ENCODE data around the gene MOB3A. TPM values are rescaled to one million over a fixed set of nuclear protein-coding genes. Genes with fewer than 3 reads are reported as not detected.

Gene MOB3A
- total RNA-seq, 2 donors from 2014 or later = 11.7 to 22.1 TPM

- intact Hi-C loops (cut with DNase I) = no loop called here
- ATAC-seq (no peak), DNase-seq (no peak)
- Histone ChIP-seq H3K27ac (peak overlapping the region in 1 of 4 donors; percentile 12), H3K27me3 (no peaks in the 10 kb centered on the region), H3K4me3 (no peak overlapping the region), H3K9me3 (peaks cover 0 to 4% (median 0%) of the 10 kb centered on the region in 3 donors), H3K4me1 (peaks cover 16% of the 10 kb centered on the region), H3K36me3 (replicated peaks in 1 of 2; ENCODE audit: insufficient read depth in 1 of 2, low read depth in 2 of 2) (no peaks in the 10 kb centered on the region)
- 56 to 69% methylated on average over 9 of the region's 9 CpGs for WGBS, 2 donors
- peak in 2 of 7 experiments; percentile 4 to 14 for TF ChIP-seq CTCF (IDR thresholded peaks at IDR 0.05)
- TF ChIP-seq POLR2A (IDR thresholded peaks at IDR 0.05) = no peak
Measured at GRCh38 chr19:2027361-2027760, 68.8 kb downstream of the MOB3A start.

- Histone ChIP-seq H3K36me3 (replicated peaks in 1 of 2; ENCODE audit: insufficient read depth in 1 of 2, low read depth in 2 of 2) (no peaks in the 10 kb centered on the region), H3K4me1 (peaks cover 10% of the 10 kb centered on the region), H3K4me3 (no peak overlapping the region), H3K27ac (peak overlapping the region in 1 of 4 donors; percentile 12), H3K9me3 (peaks cover 0 to 4% (median 0%) of the 10 kb centered on the region in 3 donors), H3K27me3 (no peaks in the 10 kb centered on the region)
- 74 to 85% methylated on average over 7 to 10 of the region's 10 CpGs for WGBS, 2 donors
- intact Hi-C loops (cut with DNase I) = no loop called here
- DNase-seq (no peak), ATAC-seq (no peak)
- TF ChIP-seq CTCF (IDR thresholded peaks at IDR 0.05) = no peak
- no peak for TF ChIP-seq POLR2A (IDR thresholded peaks at IDR 0.05)
Measured at GRCh38 chr19:2026770-2027169, 69.4 kb downstream of the MOB3A start.

GRCh38 chr19:2022289-2022688 lies 73.8 kb downstream of the MOB3A start:
- 94 to 97% methylated on average over 2 of the region's 2 CpGs for WGBS, 2 donors
- TF ChIP-seq POLR2A (IDR thresholded peaks at IDR 0.05) = no peak
- no peak for TF ChIP-seq CTCF (IDR thresholded peaks at IDR 0.05)
- DNase-seq (no peak), ATAC-seq (no peak)
- Histone ChIP-seq H3K4me3 (no peak overlapping the region), H3K36me3 (replicated peaks in 1 of 2; ENCODE audit: insufficient read depth in 1 of 2, low read depth in 2 of 2) (no peaks in the 10 kb centered on the region), H3K9me3 (peaks cover 0 to 4% (median 0%) of the 10 kb centered on the region in 3 donors), H3K27me3 (no peaks in the 10 kb centered on the region), H3K27ac (no peak overlapping the region), H3K4me1 (no peaks in the 10 kb centered on the region)
- intact Hi-C loops (cut with DNase I) = loop anchor here (5.0 kb wide), 1 partner anchor 50 kb away; no protein-coding TSS in a partner anchor

- ATAC-seq = no peak
- Histone ChIP-seq H3K4me3 (no peak overlapping the region), H3K4me1 (no peaks in the 10 kb centered on the region), H3K36me3 (replicated peaks in 1 of 2; ENCODE audit: insufficient read depth in 1 of 2, low read depth in 2 of 2) (no peaks in the 10 kb centered on the region), H3K27me3 (no peaks in the 10 kb centered on the region), H3K9me3 (peaks cover 0 to 4% (median 0%) of the 10 kb centered on the region in 3 donors), H3K27ac (no peak overlapping the region)
- WGBS, 2 donors = 71 to 72% methylated on average over 4 of the region's 4 CpGs
- intact Hi-C loops (cut with DNase I) = loop anchor here (5.0 kb wide), 1 partner anchor 51 kb away; no protein-coding TSS in a partner anchor
- no peak for DNase-seq
- no peak for TF ChIP-seq POLR2A (IDR thresholded peaks at IDR 0.05)
- TF ChIP-seq CTCF (IDR thresholded peaks at IDR 0.05) = no peak
Measured at GRCh38 chr19:2021453-2022140, 74.5 kb downstream of the MOB3A start.

Small RNAs within 50 kb of the gene (small RNA-seq; reads per million reads assigned to genes)
- gene AC007136.1 = not detected

Other genes starting within 250 kb of the MOB3A start
- gene REXO1, start 247.8 kb downstream of the MOB3A start, total RNA-seq = 10 to 100 TPM; 16.6 to 19.8 TPM
- gene KLF16, start 232.7 kb downstream of the MOB3A start, total RNA-seq = 1 to 10 TPM; 2.3 to 3.6 TPM
- gene ABHD17A, start 210.8 kb downstream of the MOB3A start, total RNA-seq = 100 to 1,000 TPM in 1 of 2 donors, 10 to 100 TPM in 1; 56.8 to 100 TPM
- 10 to 100 TPM; 10.5 to 13.7 TPM for gene ADAT3, start 190.9 kb downstream of the MOB3A start, total RNA-seq
- 10 to 100 TPM; 37.6 to 67.2 TPM for gene SCAMP4, start 190.9 kb downstream of the MOB3A start, total RNA-seq
- gene CSNK1G2, start 155.2 kb downstream of the MOB3A start, total RNA-seq = 10 to 100 TPM; 35.3 to 65.6 TPM
- gene BTBD2, start 80.6 kb downstream of the MOB3A start, total RNA-seq = 10 to 100 TPM; 42.3 to 44.8 TPM
- gene MKNK2, start 45.1 kb downstream of the MOB3A start, total RNA-seq = 100 to 1,000 TPM; 180 to 273 TPM
- 1 to 10 TPM; 3.4 to 4.0 TPM for gene IZUMO4, start 589 bp upstream of the MOB3A start, total RNA-seq
- gene AP3D1, start 55.2 kb upstream of the MOB3A start, total RNA-seq = 100 to 1,000 TPM in 1 of 2 donors, 10 to 100 TPM in 1; 77.0 to 124 TPM
- gene DOT1L, start 67.6 kb upstream of the MOB3A start, total RNA-seq = 10 to 100 TPM; 10.1 to 44.5 TPM
- 10 to 100 TPM; 47.5 to 89.0 TPM for gene PLEKHJ1, start 140.0 kb upstream of the MOB3A start, total RNA-seq
- 10 to 100 TPM; 15.5 to 30.1 TPM for gene SF3A2, start 140.5 kb upstream of the MOB3A start, total RNA-seq
- gene AMH, start 153.0 kb upstream of the MOB3A start, total RNA-seq = 10 to 100 TPM in 1 of 2 donors, under 1 TPM in 1; 0.99 to 11.7 TPM
- gene JSRP1, start 160.1 kb upstream of the MOB3A start, total RNA-seq = not detected
- under 1 TPM; 0.66 to 0.78 TPM for gene PEAK3, start 185.8 kb upstream of the MOB3A start, total RNA-seq
- not detected for gene LINGO3, start 211.8 kb upstream of the MOB3A start, total RNA-seq
- gene LSM7, start 232.3 kb upstream of the MOB3A start, total RNA-seq = 10 to 100 TPM; 45.7 to 69.9 TPM
- gene SPPL2B, start 232.4 kb upstream of the MOB3A start, total RNA-seq = 100 to 1,000 TPM in 1 of 2 donors, 10 to 100 TPM in 1; 75.8 to 202 TPM

All from body of pancreas (tissue), 4 donors.